Caco-2 (cell line): ENCODE data around the gene ABCC9. TPM values are rescaled to one million over a fixed set of nuclear protein-coding genes. Genes with fewer than 3 reads are reported as not detected.

Experiments
- BruUV-seq: library from RNA; stranded (reverse); fragments of 400-500 nt; replicated peaks from 2 replicates; lab custom pipeline; 2021; lab: Mats Ljungman, UMichigan
- CTCF ChIA-PET: fragments of 300-600 bp; sonication (Branson Sonifier 250); formaldehyde crosslinking; loops from one replicate; lab custom pipeline; 2022; ENCODE audit warnings: antibody characterized with exemption; lab: Charles Lee
- POLR2A ChIA-PET: fragments of 300-600 bp; sonication (Branson Sonifier 250); formaldehyde crosslinking; loops from one replicate; lab custom pipeline; 2022; ENCODE audit warnings: antibody characterized with exemption; lab: Charles Lee
- DNase-seq, 2 experiments: peaks; one replicate each; pipeline versions ENCODE4 v3.0.0 to v3.0.0-alpha.2; 2020 to 2022
- H3K27me3 ChIP-seq: replicated peaks from 2 replicates; pipeline ENCODE4 v1.6.0; 2011; ENCODE audit warnings: low read length; ENCODE audit not compliant: control insufficient read depth, insufficient read depth
- H3K36me3 ChIP-seq: 2 replicates; pipeline ENCODE4 v1.5.1; 2011; ENCODE audit warnings: low read length; ENCODE audit not compliant: control insufficient read depth, insufficient read depth
- H3K4me1 ChIP-seq: fragments of 250-450 bp; sonication (Bioruptor Pico); 2 replicates; pipeline ENCODE4 v1.5.1; 2020; ENCODE audit warnings: mild to moderate bottlenecking
- H3K4me3 ChIP-seq: 2 replicates; pipeline ENCODE4 v1.5.1; 2011; ENCODE audit warnings: low read depth, mild to moderate bottlenecking, control low read depth, low read length
- H3K9me3 ChIP-seq: fragments of 250-450 bp; sonication (Bioruptor Pico); 2 replicates; pipeline ENCODE4 v1.5.1; 2020; ENCODE audit warnings: mild to moderate bottlenecking, moderate library complexity
- H3K27ac Mint-ChIP-seq: one replicate; pipeline ENCODE4 v1.8.0; 2022; ENCODE audit warnings: mixed read lengths; ENCODE audit not compliant: unreplicated experiment
- H3K27me3 Mint-ChIP-seq: one replicate; pipeline ENCODE4 v1.8.0; 2022; ENCODE audit warnings: mixed read lengths; ENCODE audit not compliant: insufficient read depth, unreplicated experiment
- H3K36me3 Mint-ChIP-seq: one replicate; pipeline ENCODE4 v1.8.0; 2022; ENCODE audit warnings: mild to moderate bottlenecking, mixed read lengths; ENCODE audit not compliant: insufficient read depth, unreplicated experiment
- H3K4me1 Mint-ChIP-seq: one replicate; pipeline ENCODE4 v1.8.0; 2022; ENCODE audit warnings: low read depth, mixed read lengths; ENCODE audit not compliant: unreplicated experiment
- H3K4me3 Mint-ChIP-seq: one replicate; pipeline ENCODE4 v1.8.0; 2022; ENCODE audit warnings: mild to moderate bottlenecking, moderate library complexity, mixed read lengths; ENCODE audit not compliant: unreplicated experiment
- H3K9me3 Mint-ChIP-seq: one replicate; pipeline ENCODE4 v1.8.0; 2022; ENCODE audit warnings: mixed read lengths; ENCODE audit not compliant: unreplicated experiment
- CTCF ChIP-seq, 2 experiments: fragments of 200-600 bp in 1 of 2; IDR thresholded peaks; 1 replicate in 1 of 2; 2 replicates in 1 of 2; pipeline versions ENCODE4 v1.5.1 to v1.8.0; 2011 to 2022; ENCODE audit warnings: antibody characterized with exemption in 1 of 2, control low read depth in 1 of 2, inconsistent platforms in 1 of 2, low read depth in 1 of 2, low read length in 1 of 2, mild to moderate bottlenecking in 1 of 2, moderate library complexity in 1 of 2; ENCODE audit not compliant: insufficient read depth in 1 of 2, severe bottlenecking in 1 of 2, unreplicated experiment in 1 of 2
- intact Hi-C: fragments of 100-400 bp; cut with micrococcal nuclease; formaldehyde crosslinking; loops from one replicate; pipeline ENCODE4 v1.10.0; 2022; ENCODE audit not compliant: unreplicated experiment
- total RNA-seq: library from RNA; stranded (reverse); gene quantifications from 2 replicates; pipeline ENCODE4 v1.2.3, GENCODE V29; 2022

Gene ABCC9
- total RNA-seq, 1 experiment from 2014 or later = 130 TPM

GRCh38 chr12:21884936-21885335 lies 56.3 kb downstream of the ABCC9 start:
- POLR2A ChIA-PET = no interaction called here
- no TSS peak for BruUV-seq
- Mint-ChIP-seq H3K27me3 (no peaks in the 10 kb centered on the region), H3K27ac (no peak overlapping the region), H3K9me3 (peaks cover 13% of the 10 kb centered on the region), H3K36me3 (peaks cover 64% of the 10 kb centered on the region), H3K4me1 (no peaks in the 10 kb centered on the region), H3K4me3 (no peak overlapping the region)
- Histone ChIP-seq H3K4me1 (no peaks in the 10 kb centered on the region; the same call in 1 of the 2 replicates), H3K9me3 (no peaks in the 10 kb centered on the region), H3K27me3 (no peaks in the 10 kb centered on the region), H3K4me3 (no peak overlapping the region), H3K36me3 (no peaks in the 10 kb centered on the region)
- intact Hi-C loops = loop anchor here (5.0 kb wide), 1 partner anchor 57 kb away; the partner anchor contains the start of gene ABCC9
- no peak for DNase-seq
- CTCF ChIA-PET = no interaction called here
- TF ChIP-seq CTCF (IDR thresholded peaks at IDR 0.05; ENCODE audit: insufficient read depth in 1 of 2, low read depth in 1 of 2, low read length in 1 of 2, severe bottlenecking in 1 of 2, unreplicated experiment in 1 of 2) = no peak

DNA sequence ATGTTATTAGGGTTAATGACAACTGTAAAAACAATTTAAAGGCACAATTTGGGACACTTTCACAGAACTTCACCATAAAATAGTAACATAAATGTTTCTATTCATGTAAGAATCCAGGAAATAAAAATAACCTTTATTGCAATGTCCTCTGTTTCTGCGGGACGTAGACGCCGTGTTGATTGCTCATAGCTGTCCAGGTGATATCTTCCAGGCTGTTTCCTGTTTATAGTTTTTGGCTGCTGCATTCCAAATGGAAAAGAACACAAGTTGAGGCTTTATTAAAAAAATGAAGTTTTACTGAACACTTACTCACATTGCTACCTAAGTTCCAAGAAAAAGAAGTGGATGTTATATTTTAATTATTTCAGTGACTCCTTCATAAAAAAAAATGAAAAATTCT lies 58.6 kb downstream of the ABCC9 start:
- Histone ChIP-seq H3K4me3 (no peak overlapping the region), H3K9me3 (no peaks in the 10 kb centered on the region), H3K36me3 (no peaks in the 10 kb centered on the region), H3K4me1 (no peaks in the 10 kb centered on the region; the same call in 1 of the 2 replicates), H3K27me3 (no peaks in the 10 kb centered on the region)
- Mint-ChIP-seq H3K27me3 (no peaks in the 10 kb centered on the region), H3K9me3 (peaks cover 30% of the 10 kb centered on the region), H3K4me1 (peaks cover 12% of the 10 kb centered on the region), H3K27ac (no peak overlapping the region), H3K4me3 (no peak overlapping the region), H3K36me3 (peaks cover 70% of the 10 kb centered on the region)
- POLR2A ChIA-PET = no interaction called here
- CTCF ChIA-PET = no interaction called here
- no peak for DNase-seq
- TF ChIP-seq CTCF (IDR thresholded peaks at IDR 0.05; ENCODE audit: insufficient read depth in 1 of 2, low read depth in 1 of 2, low read length in 1 of 2, severe bottlenecking in 1 of 2, unreplicated experiment in 1 of 2) = no peak
- BruUV-seq = no TSS peak
- intact Hi-C loops = no loop called here

GRCh38 chr12:21881965-21882364 lies 59.3 kb downstream of the ABCC9 start:
- H3K27me3 Mint-ChIP-seq = no peaks in the 10 kb centered on the region
- H3K4me3 Mint-ChIP-seq = no peak overlapping the region
- no peaks in the 10 kb centered on the region for H3K9me3 ChIP-seq
- H3K36me3 Mint-ChIP-seq = peaks cover 70% of the 10 kb centered on the region
- no peak for DNase-seq
- no TSS peak for BruUV-seq
- H3K9me3 Mint-ChIP-seq = peaks cover 29% of the 10 kb centered on the region
- H3K27ac Mint-ChIP-seq = no peak overlapping the region
- CTCF ChIA-PET = no interaction called here
- TF ChIP-seq CTCF (IDR thresholded peaks at IDR 0.05; ENCODE audit: insufficient read depth in 1 of 2, low read depth in 1 of 2, low read length in 1 of 2, severe bottlenecking in 1 of 2, unreplicated experiment in 1 of 2) = no peak
- no peaks in the 10 kb centered on the region for H3K36me3 ChIP-seq
- no peaks in the 10 kb centered on the region; the same call in 1 of the 2 replicates for H3K4me1 ChIP-seq
- intact Hi-C loops = no loop called here
- H3K4me3 ChIP-seq = no peak overlapping the region
- POLR2A ChIA-PET = no interaction called here
- no peaks in the 10 kb centered on the region for H3K27me3 ChIP-seq
- peaks cover 12% of the 10 kb centered on the region for H3K4me1 Mint-ChIP-seq
